ENCODE measurements around the gene CMTM6. TPM values are rescaled to one million over a fixed set of nuclear protein-coding genes. Genes with fewer than 3 reads are reported as not detected.

Gene CMTM6
- total RNA-seq, 1 experiment from 2014 or later = 43.5 TPM

GRCh38 chr3:32492684-32493436, 9.8 kb downstream of the CMTM6 start:
- H3K27me3 ChIP-seq (ENCODE audit: insufficient read depth, low read length) = no peaks in the 10 kb centered on the region
- no peak overlapping the region for H3K4ac ChIP-seq (ENCODE audit: low read depth, low read length)
- H3K27ac Mint-ChIP-seq = no peak overlapping the region
- H2BK5ac ChIP-seq (ENCODE audit: insufficient read length, low read length) = no peak overlapping the region
- H3K56ac ChIP-seq (ENCODE audit: insufficient read length, low read depth, low read length) = no peak overlapping the region
- H3T11ph ChIP-seq (ENCODE audit: low read length) = no peak overlapping the region
- no peaks in the 10 kb centered on the region; a peak in 1 of 5 replicates for H3K9me3 Mint-ChIP-seq
- no peak overlapping the region for H2BK12ac ChIP-seq (ENCODE audit: insufficient read length, low read depth, low read length)
- no peak overlapping the region for H3K18ac ChIP-seq (ENCODE audit: insufficient read length, low read depth, low read length)
- H3K27me3 Mint-ChIP-seq (ENCODE audit: low read depth) = no peaks in the 10 kb centered on the region
- H3K9me3 ChIP-seq (ENCODE audit: control insufficient read depth, low read depth, low read length) = no peaks in the 10 kb centered on the region
- H2AK5ac ChIP-seq (ENCODE audit: insufficient read length, low read length) = no peak overlapping the region
- peaks cover 3 to 12% (median 8%) of the 10 kb centered on the region in 3 experiments; a peak in 4 of 7 replicates for H3K36me3 Mint-ChIP-seq (ENCODE audit: insufficient read depth in 1 of 3, low read depth in 3 of 3)
- no CpG with 5 or more reads among the region's 3 CpGs for WGBS (ENCODE audit: extremely low coverage, insufficient read length, low lambda C conversion rate)
- no peak overlapping the region for H3K4me2 ChIP-seq (ENCODE audit: insufficient read depth, insufficient read length, low read length)
- no peak overlapping the region for H3K27ac ChIP-seq (ENCODE audit: insufficient read length, low read depth, low read length)
- H3K79me2 ChIP-seq (ENCODE audit: insufficient read depth, low read length) = no peaks in the 10 kb centered on the region; the same call in 1 of the 2 replicates
- H3K9ac ChIP-seq (ENCODE audit: extremely low read depth, insufficient read length, low read length) = no peak overlapping the region
- no peak overlapping the region for H4K91ac ChIP-seq (ENCODE audit: insufficient read length, low read depth, low read length)
- no peak overlapping the region for H2BK20ac ChIP-seq (ENCODE audit: low read depth, low read length, poor library complexity, severe bottlenecking)
- no peaks in the 10 kb centered on the region for H4K20me1 ChIP-seq (ENCODE audit: control insufficient read depth, insufficient read depth, insufficient read length)
- no peaks in the 10 kb centered on the region for H3K4me1 Mint-ChIP-seq
- H4K5ac ChIP-seq (ENCODE audit: insufficient read length, low read depth, low read length) = no peak overlapping the region
- H3K4me1 ChIP-seq (ENCODE audit: insufficient read depth, low read length) = no peaks in the 10 kb centered on the region
- no peak overlapping the region for H2AFZ ChIP-seq (ENCODE audit: low read length)
- no peak overlapping the region for H2BK15ac ChIP-seq (ENCODE audit: low read depth, low read length)
- no peaks in the 10 kb centered on the region for H3K79me1 ChIP-seq (ENCODE audit: insufficient read depth, low read depth, low read length, poor library complexity, severe bottlenecking)
- no peaks in the 10 kb centered on the region for H3K23me2 ChIP-seq (ENCODE audit: insufficient read length, low read depth, low read length, poor library complexity, severe bottlenecking)
- DNase-seq = no peak
- H4K8ac ChIP-seq (replicated peaks; ENCODE audit: insufficient read length, low read depth, low read length) = no peak overlapping the region
- H3K14ac ChIP-seq (ENCODE audit: insufficient read depth, low read length) = no peak overlapping the region
- TF ChIP-seq, protein P1, sequence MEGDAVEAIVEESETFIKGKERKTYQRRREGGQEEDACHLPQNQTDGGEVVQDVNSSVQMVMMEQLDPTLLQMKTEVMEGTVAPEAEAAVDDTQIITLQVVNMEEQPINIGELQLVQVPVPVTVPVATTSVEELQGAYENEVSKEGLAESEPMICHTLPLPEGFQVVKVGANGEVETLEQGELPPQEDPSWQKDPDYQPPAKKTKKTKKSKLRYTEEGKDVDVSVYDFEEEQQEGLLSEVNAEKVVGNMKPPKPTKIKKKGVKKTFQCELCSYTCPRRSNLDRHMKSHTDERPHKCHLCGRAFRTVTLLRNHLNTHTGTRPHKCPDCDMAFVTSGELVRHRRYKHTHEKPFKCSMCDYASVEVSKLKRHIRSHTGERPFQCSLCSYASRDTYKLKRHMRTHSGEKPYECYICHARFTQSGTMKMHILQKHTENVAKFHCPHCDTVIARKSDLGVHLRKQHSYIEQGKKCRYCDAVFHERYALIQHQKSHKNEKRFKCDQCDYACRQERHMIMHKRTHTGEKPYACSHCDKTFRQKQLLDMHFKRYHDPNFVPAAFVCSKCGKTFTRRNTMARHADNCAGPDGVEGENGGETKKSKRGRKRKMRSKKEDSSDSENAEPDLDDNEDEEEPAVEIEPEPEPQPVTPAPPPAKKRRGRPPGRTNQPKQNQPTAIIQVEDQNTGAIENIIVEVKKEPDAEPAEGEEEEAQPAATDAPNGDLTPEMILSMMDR (conservative IDR thresholded peaks at IDR 0.05) = no peak
- H3K23ac ChIP-seq (ENCODE audit: insufficient read length, low read depth, low read length) = no peak overlapping the region
- no peak overlapping the region for H2BK120ac ChIP-seq (ENCODE audit: low read depth, low read length, poor library complexity, severe bottlenecking)
- H3K4me3 Mint-ChIP-seq = no peak overlapping the region
